DND-41 (cell line): ENCODE measurements around the gene SLC6A17.

Experiments
- CTCF ChIP-seq: IDR thresholded peaks from 2 replicates; pipeline ENCODE4 v1.5.1; 2012; ENCODE audit warnings: borderline replicate concordance, low read length, moderate library complexity, mild to moderate bottlenecking; ENCODE audit not compliant: poor library complexity, severe bottlenecking; ENCODE audit errors: extremely low read depth
- EZH2 ChIP-seq: IDR thresholded peaks from 3 replicates; pipeline ENCODE4 v1.6.1; 2012; ENCODE audit warnings: borderline replicate concordance, low read depth, mild to moderate bottlenecking, moderate library complexity, low read length, inconsistent platforms; ENCODE audit not compliant: severe bottlenecking

GRCh38 chr1:110165761-110166231, 15.5 kb downstream of the SLC6A17 start:
- no peak for TF ChIP-seq CTCF
- no peak for TF ChIP-seq EZH2
